ENCODE measurements around the gene SORCS2. TPM values are rescaled to one million over a fixed set of nuclear protein-coding genes. Genes with fewer than 3 reads are reported as not detected.

Gene SORCS2
- total RNA-seq, 6 experiments from 2014 or later: 0.18 to 6.2 (median 3.1) TPM

DNA sequence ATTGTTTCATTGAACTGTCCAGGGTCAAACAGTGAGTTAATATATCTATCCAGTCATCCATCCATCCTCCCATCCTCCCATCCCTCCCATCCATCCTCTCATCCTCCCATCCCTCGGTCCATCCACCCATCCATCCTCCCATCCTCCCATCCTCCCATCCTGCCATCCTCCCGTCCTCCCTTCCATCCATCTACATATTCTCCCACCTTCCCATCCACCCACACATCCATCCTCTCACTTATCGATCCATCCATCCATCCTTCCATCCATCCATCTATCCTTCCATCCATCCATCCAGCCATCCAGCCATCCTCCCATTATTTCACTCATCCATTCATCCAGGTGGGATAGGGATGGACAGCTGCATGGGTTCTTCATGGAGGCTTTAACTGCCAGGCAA lies 277.8 kb downstream of the SORCS2 start:
- Histone ChIP-seq H3K9me3 (no peaks in the 10 kb centered on the region), H3K27me3 (no peaks in the 10 kb centered on the region), H3K4me1 (no peaks in the 10 kb centered on the region), H3K27ac (no peak overlapping the region), H3K36me3 (no peaks in the 10 kb centered on the region), H3K4me3 (no peak overlapping the region)
- intact Hi-C loops (cut with DNase I): no loop called here
- WGBS (ENCODE audit: insufficient coverage, low coverage, low lambda C conversion rate, missing lambda C conversion rate): 78% methylated on average over 3 of the region's 3 CpGs
- ATAC-seq: no peak
- TF ChIP-seq POLR2A (IDR thresholded peaks at IDR 0.05): no peak
- no peak for TF ChIP-seq CTCF (IDR thresholded peaks at IDR 0.05)
- no peak for DNase-seq

- TF ChIP-seq POLR2A (IDR thresholded peaks at IDR 0.05): no peak
- TF ChIP-seq CTCF (IDR thresholded peaks at IDR 0.05): no peak
- Histone ChIP-seq H3K27me3 (no peaks in the 10 kb centered on the region), H3K4me1 (no peaks in the 10 kb centered on the region), H3K9me3 (no peaks in the 10 kb centered on the region), H3K36me3 (no peaks in the 10 kb centered on the region), H3K4me3 (no peak overlapping the region), H3K27ac (no peak overlapping the region)
- 85% methylated on average over 6 of the region's 8 CpGs for WGBS (ENCODE audit: insufficient coverage, low coverage, low lambda C conversion rate, missing lambda C conversion rate)
- no peak for ATAC-seq
- intact Hi-C loops (cut with DNase I): no loop called here
- no peak for DNase-seq
These were observed 278.3 kb downstream of the SORCS2 start for GRCh38 chr4:7470522-7471128.

- TF ChIP-seq CTCF (IDR thresholded peaks at IDR 0.05) (no peak), POLR2A (IDR thresholded peaks at IDR 0.05) (no peak)
- 70% methylated on average over 10 of the region's 19 CpGs for WGBS (ENCODE audit: insufficient coverage, low coverage, low lambda C conversion rate, missing lambda C conversion rate)
- no peaks in the 10 kb centered on the region for H3K9me3 ChIP-seq
- ATAC-seq (no peak), DNase-seq (no peak)
- intact Hi-C loops (cut with DNase I): no loop called here
- H3K4me3 ChIP-seq: no peak overlapping the region
- no peaks in the 10 kb centered on the region for H3K4me1 ChIP-seq
- H3K36me3 ChIP-seq: no peaks in the 10 kb centered on the region
- no peak overlapping the region for H3K27ac ChIP-seq
- H3K27me3 ChIP-seq: no peaks in the 10 kb centered on the region
These were observed 280.2 kb downstream of the SORCS2 start for GRCh38 chr4:7472442-7473013.

GRCh38 chr4:7473081-7473480 lies 280.7 kb downstream of the SORCS2 start:
- TF ChIP-seq CTCF (IDR thresholded peaks at IDR 0.05) (no peak), POLR2A (IDR thresholded peaks at IDR 0.05) (no peak)
- no peak for ATAC-seq
- 80% methylated on average over 5 of the region's 10 CpGs for WGBS (ENCODE audit: insufficient coverage, low coverage, low lambda C conversion rate, missing lambda C conversion rate)
- intact Hi-C loops (cut with DNase I): no loop called here
- Histone ChIP-seq H3K9me3 (no peaks in the 10 kb centered on the region), H3K27ac (no peak overlapping the region), H3K36me3 (no peaks in the 10 kb centered on the region), H3K4me3 (no peak overlapping the region), H3K4me1 (no peaks in the 10 kb centered on the region), H3K27me3 (no peaks in the 10 kb centered on the region)
- no peak for DNase-seq

Measured in right lobe of liver (tissue), 6 donors.